HepG2 (cell line): Measurements from ENCODE around the gene ZIC2. TPM values are rescaled to one million over a fixed set of nuclear protein-coding genes. Genes with fewer than 3 reads are reported as not detected.

Experiments used
- AHR ChIP-seq: IDR thresholded peaks from 2 replicates; pipeline ENCODE4 v1.6.1; 2018; ENCODE audit warnings: missing genetic modification reagents, missing compliant biosample characterization
- BRD4 ChIP-seq: sonication (generic); formaldehyde crosslinking; IDR thresholded peaks from 2 replicates; pipeline ENCODE4 v1.4.0; 2020; ENCODE audit warnings: missing genetic modification reagents
- CEBPZ ChIP-seq: IDR thresholded peaks from 2 replicates; pipeline ENCODE4 v1.6.1; 2012; ENCODE audit warnings: low read length, improper control_type of control experiment
- EZH2 ChIP-seq: conservative IDR thresholded peaks from 2 replicates; pipeline ENCODE4 v1.6.1; 2012; ENCODE audit warnings: mild to moderate bottlenecking, low read depth, low read length, moderate library complexity
- PRDM15 ChIP-seq: sonication (generic); formaldehyde crosslinking; IDR thresholded peaks from 2 replicates; pipeline ENCODE4 v1.4.0; 2020; ENCODE audit warnings: missing genetic modification reagents
- RBFOX2 ChIP-seq: fragments of 200-400 bp; formaldehyde crosslinking; IDR thresholded peaks from 2 replicates; pipeline ENCODE4 v1.6.1; 2017; ENCODE audit warnings: low read depth, mild to moderate bottlenecking, low read length
- ZC3H13 ChIP-seq: sonication (generic); formaldehyde crosslinking; IDR thresholded peaks from 2 replicates; pipeline ENCODE4 v1.8.1; 2023; ENCODE audit warnings: mild to moderate bottlenecking, missing genetic modification reagents, moderate library complexity
- ZKSCAN5 ChIP-seq: sonication (generic); formaldehyde crosslinking; IDR thresholded peaks from 2 replicates; pipeline ENCODE4 v1.5.1; 2020; ENCODE audit warnings: mild to moderate bottlenecking, missing genetic modification reagents
- ZNF224 ChIP-seq: sonication (generic); formaldehyde crosslinking; IDR thresholded peaks from 2 replicates; pipeline ENCODE4 v1.5.0; 2020; ENCODE audit warnings: mild to moderate bottlenecking, missing genetic modification reagents
- ZNF331 ChIP-seq: sonication (generic); formaldehyde crosslinking; IDR thresholded peaks from 2 replicates; pipeline ENCODE4 v1.4.0; 2020; ENCODE audit warnings: missing genetic modification reagents
- ZNF574 ChIP-seq: sonication (generic); formaldehyde crosslinking; IDR thresholded peaks from 2 replicates; pipeline ENCODE4 v1.4.0; 2020; ENCODE audit warnings: missing genetic modification reagents
- ZNF615 ChIP-seq: sonication (generic); formaldehyde crosslinking; IDR thresholded peaks from 2 replicates; pipeline ENCODE4 v1.5.0; 2020; ENCODE audit warnings: mild to moderate bottlenecking, missing genetic modification reagents, borderline replicate concordance
- ZNF780A ChIP-seq: sonication (generic); formaldehyde crosslinking; IDR thresholded peaks from 2 replicates; pipeline ENCODE4 v1.8.0; 2022; ENCODE audit warnings: mild to moderate bottlenecking, missing genetic modification reagents, moderate library complexity
- polyA plus RNA-seq, 8 experiments: library from polyadenylated mRNA; depleted of rRNA in 3 of 8; stranded (reverse) in 7 of 8; unstranded in 1 of 8; fragments of >200 nt; fragmentation: Illumina TruSeq in 4 of 8; extraction: Trizol in 4 of 8; gene quantifications; 2 replicates each; pipeline versions ENCODE4 v1.2.1 to v1.2.3, GENCODE V29; 2011 to 2016; ENCODE audit warnings: low read depth in 4 of 8, missing spikeins in 1 of 8, mixed read lengths in 1 of 8; ENCODE audit not compliant: insufficient read depth in 1 of 8
- total RNA-seq, 5 experiments: library from RNA; depleted of rRNA; stranded (reverse); fragments of >200 nt; fragmentation: Illumina TruSeq; extraction: Trizol; gene quantifications; 2 replicates each; pipeline ENCODE4 v1.2.3, GENCODE V29; 2016; ENCODE audit warnings: low read depth in 1 of 5
- TF ChIP-seq, protein P1 (sequence below): sonication (generic); formaldehyde crosslinking; IDR thresholded peaks from 2 replicates; pipeline ENCODE4 v1.8.0; 2022; ENCODE audit warnings: mild to moderate bottlenecking, missing genetic modification reagents; ENCODE audit not compliant: insufficient replicate concordance
- TF ChIP-seq, protein P2 (sequence below): IDR thresholded peaks from 2 replicates; pipeline ENCODE4 v1.6.1; 2016; ENCODE audit warnings: missing genetic modification reagents, missing compliant biosample characterization
- TF ChIP-seq, protein P3 (sequence below): sonication (generic); formaldehyde crosslinking; IDR thresholded peaks from 2 replicates; pipeline ENCODE4 v1.5.1; 2020; ENCODE audit warnings: mild to moderate bottlenecking, missing genetic modification reagents, moderate library complexity

ZIC2 gene
- total and polyA plus RNA-seq, 2 of the 13 experiments (the other 11 are each of a cell fraction or from before 2014, with no cell fraction given): 0.13 TPM; not detected in 1

GRCh38 chr13:99980201-99980823 lies 1.3 kb upstream of the ZIC2 start (continued):
- TF ChIP-seq PRDM15 (CRISPR knock-in tag): no peak
- TF ChIP-seq RBFOX2: no peak
- TF ChIP-seq ZKSCAN5 (CRISPR knock-in tag): no peak
- no peak for TF ChIP-seq ZNF224 (CRISPR knock-in tag)
- TF ChIP-seq, protein P1, sequence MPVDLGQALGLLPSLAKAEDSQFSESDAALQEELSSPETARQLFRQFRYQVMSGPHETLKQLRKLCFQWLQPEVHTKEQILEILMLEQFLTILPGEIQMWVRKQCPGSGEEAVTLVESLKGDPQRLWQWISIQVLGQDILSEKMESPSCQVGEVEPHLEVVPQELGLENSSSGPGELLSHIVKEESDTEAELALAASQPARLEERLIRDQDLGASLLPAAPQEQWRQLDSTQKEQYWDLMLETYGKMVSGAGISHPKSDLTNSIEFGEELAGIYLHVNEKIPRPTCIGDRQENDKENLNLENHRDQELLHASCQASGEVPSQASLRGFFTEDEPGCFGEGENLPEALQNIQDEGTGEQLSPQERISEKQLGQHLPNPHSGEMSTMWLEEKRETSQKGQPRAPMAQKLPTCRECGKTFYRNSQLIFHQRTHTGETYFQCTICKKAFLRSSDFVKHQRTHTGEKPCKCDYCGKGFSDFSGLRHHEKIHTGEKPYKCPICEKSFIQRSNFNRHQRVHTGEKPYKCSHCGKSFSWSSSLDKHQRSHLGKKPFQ (CRISPR knock-in tag): no peak
- no peak for TF ChIP-seq AHR (CRISPR knock-in tag)
- TF ChIP-seq CEBPZ: no peak
- no peak for TF ChIP-seq ZNF615 (CRISPR knock-in tag)
- no peak for TF ChIP-seq EZH2
- TF ChIP-seq ZNF331 (CRISPR knock-in tag): no peak
- TF ChIP-seq, protein P2, sequence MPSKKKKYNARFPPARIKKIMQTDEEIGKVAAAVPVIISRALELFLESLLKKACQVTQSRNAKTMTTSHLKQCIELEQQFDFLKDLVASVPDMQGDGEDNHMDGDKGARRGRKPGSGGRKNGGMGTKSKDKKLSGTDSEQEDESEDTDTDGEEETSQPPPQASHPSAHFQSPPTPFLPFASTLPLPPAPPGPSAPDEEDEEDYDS (CRISPR knock-in tag): no peak
- TF ChIP-seq ZC3H13: no peak
- TF ChIP-seq, protein P3, sequence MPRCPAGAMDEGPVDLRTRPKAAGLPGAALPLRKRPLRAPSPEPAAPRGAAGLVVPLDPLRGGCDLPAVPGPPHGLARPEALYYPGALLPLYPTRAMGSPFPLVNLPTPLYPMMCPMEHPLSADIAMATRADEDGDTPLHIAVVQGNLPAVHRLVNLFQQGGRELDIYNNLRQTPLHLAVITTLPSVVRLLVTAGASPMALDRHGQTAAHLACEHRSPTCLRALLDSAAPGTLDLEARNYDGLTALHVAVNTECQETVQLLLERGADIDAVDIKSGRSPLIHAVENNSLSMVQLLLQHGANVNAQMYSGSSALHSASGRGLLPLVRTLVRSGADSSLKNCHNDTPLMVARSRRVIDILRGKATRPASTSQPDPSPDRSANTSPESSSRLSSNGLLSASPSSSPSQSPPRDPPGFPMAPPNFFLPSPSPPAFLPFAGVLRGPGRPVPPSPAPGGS (CRISPR knock-in tag): 0 out of 2 replicates have a peak, but pooled peaks have one; percentile 63
- no peak for TF ChIP-seq BRD4 (CRISPR knock-in tag)
- TF ChIP-seq ZNF780A: no peak
- TF ChIP-seq ZNF574: 0 out of 2 replicates have a peak, but pooled peaks have one; percentile 38
